H9 (cell line): Measurements from ENCODE around the gene CTNNA3. TPM values are rescaled to one million over a fixed set of nuclear protein-coding genes. Genes with fewer than 3 reads are reported as not detected.

Experiments used
- DNase-seq: peaks from one replicate; pipeline ENCODE4 v3.0.0-alpha.2; 2017
- H2AFZ ChIP-seq: one replicate; pipeline ENCODE4 v1.6.1; 2013; ENCODE audit warnings: mild to moderate bottlenecking, low read length, control low read depth, moderate library complexity
- H2AK5ac ChIP-seq: 2 replicates; pipeline ENCODE4 v1.6.1; 2013; ENCODE audit warnings: low read length, control low read depth, mixed read lengths; ENCODE audit not compliant: insufficient read length
- H2BK120ac ChIP-seq: one replicate; pipeline ENCODE4 v1.6.1; 2013; ENCODE audit warnings: low read depth, mild to moderate bottlenecking, low read length, control low read depth, inconsistent platforms; ENCODE audit not compliant: poor library complexity, severe bottlenecking
- H2BK12ac ChIP-seq: 2 replicates; pipeline ENCODE4 v1.6.1; 2013; ENCODE audit warnings: low read length, control low read depth, mixed read lengths, low read depth; ENCODE audit not compliant: insufficient read length
- H2BK15ac ChIP-seq: 2 replicates; pipeline ENCODE4 v1.6.1; 2013; ENCODE audit warnings: low read depth, low read length, control low read depth
- H2BK20ac ChIP-seq: one replicate; pipeline ENCODE4 v1.6.1; 2013; ENCODE audit warnings: low read depth, mild to moderate bottlenecking, low read length, control low read depth, inconsistent platforms; ENCODE audit not compliant: poor library complexity, severe bottlenecking
- H2BK5ac ChIP-seq: 2 replicates; pipeline ENCODE4 v1.6.1; 2013; ENCODE audit warnings: low read length, control low read depth, mixed read lengths; ENCODE audit not compliant: insufficient read length
- H3K14ac ChIP-seq: 2 replicates; pipeline ENCODE4 v1.6.1; 2013; ENCODE audit warnings: low read length, control low read depth; ENCODE audit not compliant: insufficient read depth
- H3K18ac ChIP-seq: 2 replicates; pipeline ENCODE4 v1.6.1; 2013; ENCODE audit warnings: low read depth, mild to moderate bottlenecking, mixed read lengths, low read length, control low read depth; ENCODE audit not compliant: insufficient read length
- H3K23ac ChIP-seq: 2 replicates; pipeline ENCODE4 v1.6.1; 2013; ENCODE audit warnings: low read length, control low read depth, mixed read lengths, low read depth; ENCODE audit not compliant: insufficient read length
- H3K23me2 ChIP-seq: 2 replicates; pipeline ENCODE4 v1.6.1; 2013; ENCODE audit warnings: low read depth, mild to moderate bottlenecking, mixed read lengths, low read length, control low read depth; ENCODE audit not compliant: insufficient read length, poor library complexity, severe bottlenecking
- H3K27ac ChIP-seq: 2 replicates; pipeline ENCODE4 v1.5.1; 2013; ENCODE audit warnings: low read length, control low read depth, mixed read lengths, low read depth; ENCODE audit not compliant: insufficient read length
- H3K27me3 ChIP-seq: 2 replicates; pipeline ENCODE4 v1.6.1; 2013; ENCODE audit warnings: low read length, control low read depth, inconsistent platforms; ENCODE audit not compliant: insufficient read depth
- H3K4ac ChIP-seq: 2 replicates; pipeline ENCODE4 v1.6.1; 2013; ENCODE audit warnings: low read depth, mild to moderate bottlenecking, control low read depth, inconsistent platforms, low read length, moderate library complexity
- H3K4me1 ChIP-seq: 2 replicates; pipeline ENCODE4 v1.6.1; 2013; ENCODE audit warnings: low read length, control low read depth, inconsistent platforms; ENCODE audit not compliant: insufficient read depth
- H3K4me2 ChIP-seq: 2 replicates; pipeline ENCODE4 v1.6.1; 2013; ENCODE audit warnings: low read length, control low read depth, mixed read lengths; ENCODE audit not compliant: insufficient read length, insufficient read depth
- H3K56ac ChIP-seq: 2 replicates; pipeline ENCODE4 v1.6.1; 2013; ENCODE audit warnings: low read depth, mild to moderate bottlenecking, mixed read lengths, low read length, control low read depth; ENCODE audit not compliant: insufficient read length
- H3K79me1 ChIP-seq: 2 replicates; pipeline ENCODE4 v1.6.1; 2013; ENCODE audit warnings: low read depth, mild to moderate bottlenecking, moderate library complexity, low read length, control low read depth, inconsistent platforms; ENCODE audit not compliant: insufficient read depth, poor library complexity, severe bottlenecking
- H3K79me2 ChIP-seq: 2 replicates; pipeline ENCODE4 v1.6.1; 2013; ENCODE audit warnings: low read length, control low read depth, inconsistent platforms; ENCODE audit not compliant: insufficient read depth
- H3K9ac ChIP-seq: 2 replicates; pipeline ENCODE4 v1.6.1; 2013; ENCODE audit warnings: low read length, control low read depth, mixed read lengths; ENCODE audit not compliant: insufficient read length; ENCODE audit errors: extremely low read depth
- H3K9me3 ChIP-seq: one replicate; pipeline ENCODE4 v1.6.1; 2013; ENCODE audit warnings: low read depth, low read length, inconsistent platforms; ENCODE audit not compliant: control insufficient read depth
- H3T11ph ChIP-seq: one replicate; pipeline ENCODE4 v1.6.1; 2013; ENCODE audit warnings: mild to moderate bottlenecking, low read length, control low read depth, inconsistent platforms
- H4K20me1 ChIP-seq: one replicate; pipeline ENCODE4 v1.6.1; 2013; ENCODE audit not compliant: control insufficient read depth, insufficient read length, insufficient read depth
- H4K5ac ChIP-seq: 2 replicates; pipeline ENCODE4 v1.6.1; 2013; ENCODE audit warnings: low read depth, mild to moderate bottlenecking, mixed read lengths, low read length, control low read depth; ENCODE audit not compliant: insufficient read length
- H4K8ac ChIP-seq: replicated peaks from 2 replicates; pipeline ENCODE4 v1.6.1; 2013; ENCODE audit warnings: low read length, control low read depth, mixed read lengths, low read depth; ENCODE audit not compliant: insufficient read length
- H4K91ac ChIP-seq: 2 replicates; pipeline ENCODE4 v1.6.1; 2013; ENCODE audit warnings: low read depth, mild to moderate bottlenecking, moderate library complexity, mixed read lengths, low read length, control low read depth; ENCODE audit not compliant: insufficient read length
- H3K27ac Mint-ChIP-seq, 3 experiments: 2 replicates in 2 of 3; 3 replicates in 1 of 3; pipeline ENCODE4 v1.8.0; 2020 to 2021; ENCODE audit warnings: mixed read lengths in 3 of 3, mild to moderate bottlenecking in 1 of 3, moderate library complexity in 1 of 3
- H3K27me3 Mint-ChIP-seq: 2 replicates; pipeline ENCODE4 v1.8.0; 2021; ENCODE audit warnings: low read depth, mild to moderate bottlenecking, moderate library complexity, mixed read lengths
- H3K36me3 Mint-ChIP-seq, 3 experiments: 2 replicates in 2 of 3; 3 replicates in 1 of 3; pipeline ENCODE4 v1.8.0; 2020 to 2021; ENCODE audit warnings: low read depth in 3 of 3, mixed read lengths in 3 of 3; ENCODE audit not compliant: insufficient read depth in 1 of 3
- H3K4me1 Mint-ChIP-seq, 2 experiments: 2 replicates each; pipeline ENCODE4 v1.8.0; 2020; ENCODE audit warnings: mixed read lengths in 2 of 2
- H3K4me3 Mint-ChIP-seq, 2 experiments: 2 replicates in 1 of 2; 3 replicates in 1 of 2; pipeline ENCODE4 v1.8.0; 2020 to 2021; ENCODE audit warnings: mild to moderate bottlenecking in 2 of 2, mixed read lengths in 2 of 2, moderate library complexity in 1 of 2
- H3K9me3 Mint-ChIP-seq, 2 experiments: 2 replicates in 1 of 2; 3 replicates in 1 of 2; pipeline ENCODE4 v1.8.0; 2020; ENCODE audit warnings: mild to moderate bottlenecking in 2 of 2, mixed read lengths in 2 of 2, moderate library complexity in 1 of 2
- WGBS: extraction: QIAGEN DNeasy Blood & Tissue Kit; methylation state at CpG from one replicate; pipeline ENCODE4 v1.1.7; 2013; ENCODE audit warnings: missing lambda C conversion rate, low lambda C conversion rate, mixed read lengths; ENCODE audit not compliant: insufficient read length; ENCODE audit errors: extremely low coverage; 5-methylcytosine and 5-hydroxymethylcytosine counted together
- total RNA-seq: library from RNA; stranded (reverse); gene quantifications from 2 replicates; pipeline ENCODE4 v1.2.1, GENCODE V29; 2021
- TF ChIP-seq, protein P1 (sequence below): fragments of 200-600 bp; sonication (generic); conservative IDR thresholded peaks from 3 replicates; pipeline ENCODE4 v1.8.0; 2021; ENCODE audit warnings: antibody characterized with exemption, mild to moderate bottlenecking

CTNNA3 gene
- total RNA-seq, 1 experiment from 2014 or later, result 3.3 TPM

DNA sequence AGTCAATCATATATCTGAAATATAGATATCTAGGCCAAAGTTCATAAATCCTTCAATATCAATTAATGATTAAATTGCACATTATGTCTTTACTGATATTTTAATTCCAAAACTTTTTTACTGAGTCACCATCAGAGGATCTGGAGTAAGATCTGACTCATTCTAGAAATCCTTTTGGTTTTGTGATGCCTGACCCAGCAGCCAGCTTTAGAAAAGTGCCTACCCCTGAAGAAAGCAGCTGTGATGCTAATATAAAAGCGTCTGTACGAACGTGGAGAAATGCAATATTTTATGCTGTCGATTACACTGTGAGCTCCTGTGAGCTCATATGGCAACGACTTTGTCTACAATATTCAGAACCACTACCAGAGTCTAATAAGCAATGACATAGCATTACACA, 912.7 kb downstream of the CTNNA3 start:
- Histone ChIP-seq H3K79me1 (no peaks in the 10 kb centered on the region), H2BK5ac (no peak overlapping the region), H2BK15ac (no peak overlapping the region), H4K8ac (no peak overlapping the region), H4K5ac (no peak overlapping the region), H2AK5ac (no peak overlapping the region), H3K18ac (no peak overlapping the region), H3K4me2 (no peak overlapping the region), H3T11ph (no peak overlapping the region), H3K27me3 (no peaks in the 10 kb centered on the region), H2BK12ac (no peak overlapping the region), H4K20me1 (no peaks in the 10 kb centered on the region), H2AFZ (no peak overlapping the region), H4K91ac (no peak overlapping the region), H3K56ac (no peak overlapping the region), H2BK20ac (no peak overlapping the region), H3K27ac (no peak overlapping the region), H2BK120ac (no peak overlapping the region), H3K23ac (no peak overlapping the region), H3K4ac (no peak overlapping the region), H3K9me3 (no peaks in the 10 kb centered on the region), H3K79me2 (no peaks in the 10 kb centered on the region), H3K14ac (no peak overlapping the region), H3K4me1 (no peaks in the 10 kb centered on the region), H3K23me2 (no peaks in the 10 kb centered on the region), H3K9ac (no peak overlapping the region)
- no peak overlapping the region for H3K27ac Mint-ChIP-seq
- H3K9me3 Mint-ChIP-seq, result no peaks in the 10 kb centered on the region
- 0 out of 4 replicates have a peak, but pooled peaks cover 0 to 3% of the 10 kb centered on the region in 2 experiments for H3K4me1 Mint-ChIP-seq
- DNase-seq, result no peak
- H3K36me3 Mint-ChIP-seq, result no peaks in the 10 kb centered on the region
- H3K4me3 Mint-ChIP-seq, result no peak overlapping the region
- H3K27me3 Mint-ChIP-seq, result no peaks in the 10 kb centered on the region
- TF ChIP-seq, protein P1, sequence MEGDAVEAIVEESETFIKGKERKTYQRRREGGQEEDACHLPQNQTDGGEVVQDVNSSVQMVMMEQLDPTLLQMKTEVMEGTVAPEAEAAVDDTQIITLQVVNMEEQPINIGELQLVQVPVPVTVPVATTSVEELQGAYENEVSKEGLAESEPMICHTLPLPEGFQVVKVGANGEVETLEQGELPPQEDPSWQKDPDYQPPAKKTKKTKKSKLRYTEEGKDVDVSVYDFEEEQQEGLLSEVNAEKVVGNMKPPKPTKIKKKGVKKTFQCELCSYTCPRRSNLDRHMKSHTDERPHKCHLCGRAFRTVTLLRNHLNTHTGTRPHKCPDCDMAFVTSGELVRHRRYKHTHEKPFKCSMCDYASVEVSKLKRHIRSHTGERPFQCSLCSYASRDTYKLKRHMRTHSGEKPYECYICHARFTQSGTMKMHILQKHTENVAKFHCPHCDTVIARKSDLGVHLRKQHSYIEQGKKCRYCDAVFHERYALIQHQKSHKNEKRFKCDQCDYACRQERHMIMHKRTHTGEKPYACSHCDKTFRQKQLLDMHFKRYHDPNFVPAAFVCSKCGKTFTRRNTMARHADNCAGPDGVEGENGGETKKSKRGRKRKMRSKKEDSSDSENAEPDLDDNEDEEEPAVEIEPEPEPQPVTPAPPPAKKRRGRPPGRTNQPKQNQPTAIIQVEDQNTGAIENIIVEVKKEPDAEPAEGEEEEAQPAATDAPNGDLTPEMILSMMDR, result no peak
- WGBS, result no CpG with 5 or more reads among the region's 5 CpGs
